Endodermal cell (in vitro differentiated cells): Measurements from ENCODE around the gene COL1A1. TPM values are rescaled to one million over a fixed set of nuclear protein-coding genes. Genes with fewer than 3 reads are reported as not detected.

Source experiments
- DNase-seq: peaks from one replicate; pipeline ENCODE4 v3.0.0-alpha.2; 2017
- H3K27ac ChIP-seq: 2 replicates; pipeline ENCODE4 v1.5.1; 2013; ENCODE audit warnings: mild to moderate bottlenecking, low read depth, low read length, moderate library complexity
- H3K27me3 ChIP-seq: 2 replicates; pipeline ENCODE4 v1.6.1; 2013; ENCODE audit warnings: mild to moderate bottlenecking, low read length, moderate library complexity; ENCODE audit not compliant: insufficient read depth, control insufficient read depth, poor library complexity, severe bottlenecking
- H3K36me3 ChIP-seq: 2 replicates; pipeline ENCODE4 v1.7.0; 2013; ENCODE audit warnings: mild to moderate bottlenecking, low read length, moderate library complexity; ENCODE audit not compliant: control insufficient read depth, insufficient read depth
- H3K4me1 ChIP-seq: one replicate; pipeline ENCODE4 v1.7.0; 2013; ENCODE audit warnings: low read length; ENCODE audit not compliant: control insufficient read depth, insufficient read depth
- H3K4me3 ChIP-seq: 2 replicates; pipeline ENCODE4 v1.5.1; 2013; ENCODE audit warnings: mild to moderate bottlenecking, low read length, moderate library complexity
- H3K9ac ChIP-seq: 2 replicates; pipeline ENCODE4 v1.6.1; 2013; ENCODE audit warnings: mild to moderate bottlenecking, low read length, moderate library complexity; ENCODE audit not compliant: poor library complexity, severe bottlenecking; ENCODE audit errors: extremely low read depth
- H3K9me3 ChIP-seq: 2 replicates; pipeline ENCODE4 v1.6.1; 2013; ENCODE audit warnings: mild to moderate bottlenecking, low read length, moderate library complexity; ENCODE audit not compliant: control insufficient read depth
- H3K27ac Mint-ChIP-seq: 2 replicates; pipeline ENCODE4 v1.8.0; 2020; ENCODE audit warnings: mixed read lengths
- H3K27me3 Mint-ChIP-seq: 2 replicates; pipeline ENCODE4 v1.8.0; 2021; ENCODE audit warnings: mild to moderate bottlenecking, mixed read lengths; ENCODE audit not compliant: insufficient read depth
- H3K36me3 Mint-ChIP-seq: 2 replicates; pipeline ENCODE4 v1.8.0; 2020; ENCODE audit warnings: low read depth, mixed read lengths
- H3K4me1 Mint-ChIP-seq: 2 replicates; pipeline ENCODE4 v1.8.0; 2020; ENCODE audit warnings: mixed read lengths
- H3K4me3 Mint-ChIP-seq: 2 replicates; pipeline ENCODE4 v1.8.0; 2020; ENCODE audit warnings: mild to moderate bottlenecking, moderate library complexity, mixed read lengths
- H3K9me3 Mint-ChIP-seq: 2 replicates; pipeline ENCODE4 v1.8.0; 2020; ENCODE audit warnings: mild to moderate bottlenecking, mixed read lengths
- CTCF ChIP-seq: fragments of 200-600 bp; sonication (generic); conservative IDR thresholded peaks from 2 replicates; pipeline ENCODE4 v1.5.0; 2021; ENCODE audit warnings: antibody characterized with exemption, mild to moderate bottlenecking
- WGBS, 2 experiments: methylation state at CpG; one replicate each; pipeline versions ENCODE4 v1.1.5 to v1.1.7; 2013; ENCODE audit warnings: missing lambda C conversion rate in 2 of 2, mixed read lengths in 1 of 2; ENCODE audit not compliant: insufficient coverage in 1 of 2, insufficient read length in 1 of 2; 5-methylcytosine and 5-hydroxymethylcytosine counted together
- total RNA-seq, 2 donors: library from RNA; stranded (reverse); fragmentation: NEBNext Ultra II Directional in 1 of 2; extraction: Animal tissue kit (Norgen Biotek cat#: 25700) in 1 of 2; gene quantifications; 2 replicates in 1 of 2; 3 replicates in 1 of 2; pipeline ENCODE4 v1.2.1, GENCODE V29; 2021

Gene COL1A1
- total RNA-seq, 2 donors from 2014 or later, result 62.2 to 85.6 TPM

- Histone ChIP-seq H3K4me1 (no peaks in the 10 kb centered on the region), H3K36me3 (no peaks in the 10 kb centered on the region), H3K27ac (no peak overlapping the region), H3K4me3 (no peak overlapping the region), H3K27me3 (no peaks in the 10 kb centered on the region), H3K9me3 (peaks cover 16% of the 10 kb centered on the region), H3K9ac (no peak overlapping the region)
- no peak overlapping the region for H3K27ac Mint-ChIP-seq
- no peak for DNase-seq
- peaks cover 3% of the 10 kb centered on the region for H3K4me1 Mint-ChIP-seq
- no peak overlapping the region for H3K4me3 Mint-ChIP-seq
- peaks cover 13% of the 10 kb centered on the region for H3K27me3 Mint-ChIP-seq
- no peaks in the 10 kb centered on the region for H3K36me3 Mint-ChIP-seq
- TF ChIP-seq CTCF, result no peak
- H3K9me3 Mint-ChIP-seq, result peaks cover 9% of the 10 kb centered on the region
- WGBS, 2 experiments, result 82 to 97% methylated on average over 5 to 9 of the region's 9 CpGs
These were observed 37.3 kb upstream of the COL1A1 start for GRCh38 chr17:50238601-50239280.

GRCh38 chr17:50237901-50238300, 36.5 kb upstream of the COL1A1 start:
- no peak for TF ChIP-seq CTCF
- no peaks in the 10 kb centered on the region for H3K4me1 ChIP-seq
- 93 to 100% methylated on average over 1 to 2 of the region's 2 CpGs for WGBS, 2 experiments
- Mint-ChIP-seq H3K4me3 (no peak overlapping the region), H3K36me3 (no peaks in the 10 kb centered on the region), H3K9me3 (peaks cover 13% of the 10 kb centered on the region), H3K4me1 (no peaks in the 10 kb centered on the region), H3K27me3 (peaks cover 15% of the 10 kb centered on the region), H3K27ac (no peak overlapping the region)
- H3K9me3 ChIP-seq, result peaks cover 19% of the 10 kb centered on the region
- no peak overlapping the region for H3K4me3 ChIP-seq
- H3K36me3 ChIP-seq, result no peaks in the 10 kb centered on the region
- H3K27me3 ChIP-seq, result no peaks in the 10 kb centered on the region
- H3K27ac ChIP-seq, result no peak overlapping the region
- H3K9ac ChIP-seq, result no peak overlapping the region
- no peak for DNase-seq

GRCh38 chr17:50234581-50234980, 33.1 kb upstream of the COL1A1 start:
- peaks cover 36% of the 10 kb centered on the region for H3K27me3 Mint-ChIP-seq
- H3K9ac ChIP-seq, result no peak overlapping the region
- H3K9me3 ChIP-seq, result peaks cover 19% of the 10 kb centered on the region
- peaks cover 13% of the 10 kb centered on the region for H3K9me3 Mint-ChIP-seq
- no peak overlapping the region for H3K4me3 Mint-ChIP-seq
- H3K36me3 ChIP-seq, result no peaks in the 10 kb centered on the region
- no peak overlapping the region for H3K4me3 ChIP-seq
- no peaks in the 10 kb centered on the region for H3K4me1 ChIP-seq
- H3K27ac Mint-ChIP-seq, result no peak overlapping the region
- no peaks in the 10 kb centered on the region for H3K4me1 Mint-ChIP-seq
- no peak overlapping the region for H3K27ac ChIP-seq
- H3K27me3 ChIP-seq, result no peaks in the 10 kb centered on the region
- no peak for TF ChIP-seq CTCF
- DNase-seq, result no peak
- no peaks in the 10 kb centered on the region for H3K36me3 Mint-ChIP-seq
